ENCODE measurements around the gene AP2A2. TPM values are rescaled to one million over a fixed set of nuclear protein-coding genes. Genes with fewer than 3 reads are reported as not detected.

Gene AP2A2
- 100 to 1,000 TPM in 1 of 2 donors, 10 to 100 TPM in 1; 99.0 to 109 TPM for total RNA-seq

DNA sequence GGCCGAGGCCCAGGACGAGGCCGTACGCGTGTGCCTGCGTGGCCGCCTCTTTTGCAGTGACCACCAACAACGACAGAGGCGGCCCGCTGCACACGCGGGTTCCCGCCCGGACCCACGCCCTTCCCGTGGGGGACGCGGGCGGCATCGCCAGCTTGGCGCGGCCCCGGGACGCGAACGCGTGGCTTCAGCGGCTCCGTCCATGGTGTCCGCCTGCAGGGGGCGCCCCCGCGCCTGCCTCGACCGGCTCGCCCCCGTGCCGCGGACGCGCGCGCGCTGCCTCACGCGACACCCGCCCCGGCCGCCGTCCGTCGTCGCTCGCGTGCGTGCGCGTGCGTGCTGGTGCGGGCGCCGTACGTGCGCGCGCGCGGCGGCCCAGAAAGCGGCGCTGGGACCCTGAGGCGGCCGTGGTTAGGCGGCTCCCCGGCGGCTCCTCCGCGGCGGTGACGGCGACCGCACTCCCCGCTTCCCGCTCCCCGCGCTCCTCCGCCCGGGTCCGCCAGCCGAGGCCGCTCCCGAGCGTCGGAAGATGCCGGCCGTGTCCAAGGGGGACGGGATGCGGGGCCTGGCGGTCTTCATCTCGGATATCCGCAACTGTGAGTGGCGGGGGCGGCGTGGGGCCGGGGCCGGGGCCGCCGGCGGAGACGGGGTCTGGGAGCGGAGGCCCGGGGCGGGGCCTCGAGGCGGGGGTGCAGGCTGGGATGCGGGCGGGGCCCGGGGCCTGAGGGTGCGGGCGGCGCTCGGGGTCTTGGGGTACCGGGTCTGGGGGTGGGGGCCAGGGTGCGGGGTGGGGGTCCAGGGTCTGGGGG is at the start of gene AP2A2:
Gene AP2A2, plus strand, starts transcription at position 375 of the 806 bp plus-strand sequence. Its CDS starts 152 bp downstream, at position 527.
- ATAC-seq (ENCODE audit: insufficient number of reproducible peaks, low FRiP score, low read depth) (peak; percentile 80), DNase-seq (ENCODE audit: low spot score) (no peak)
- peak within 1 kb of the TSS; percentile 81 to 86 for H3K27ac ChIP-seq
- no peaks in the 10 kb centered on the region for H3K9me3 ChIP-seq
- H3K4me1 ChIP-seq (ENCODE audit: control insufficient read depth in 1 of 2, low read depth in 2 of 2) = peaks cover 20 to 30% of the 10 kb centered on the region in 2 donors
- TF ChIP-seq, protein P1, sequence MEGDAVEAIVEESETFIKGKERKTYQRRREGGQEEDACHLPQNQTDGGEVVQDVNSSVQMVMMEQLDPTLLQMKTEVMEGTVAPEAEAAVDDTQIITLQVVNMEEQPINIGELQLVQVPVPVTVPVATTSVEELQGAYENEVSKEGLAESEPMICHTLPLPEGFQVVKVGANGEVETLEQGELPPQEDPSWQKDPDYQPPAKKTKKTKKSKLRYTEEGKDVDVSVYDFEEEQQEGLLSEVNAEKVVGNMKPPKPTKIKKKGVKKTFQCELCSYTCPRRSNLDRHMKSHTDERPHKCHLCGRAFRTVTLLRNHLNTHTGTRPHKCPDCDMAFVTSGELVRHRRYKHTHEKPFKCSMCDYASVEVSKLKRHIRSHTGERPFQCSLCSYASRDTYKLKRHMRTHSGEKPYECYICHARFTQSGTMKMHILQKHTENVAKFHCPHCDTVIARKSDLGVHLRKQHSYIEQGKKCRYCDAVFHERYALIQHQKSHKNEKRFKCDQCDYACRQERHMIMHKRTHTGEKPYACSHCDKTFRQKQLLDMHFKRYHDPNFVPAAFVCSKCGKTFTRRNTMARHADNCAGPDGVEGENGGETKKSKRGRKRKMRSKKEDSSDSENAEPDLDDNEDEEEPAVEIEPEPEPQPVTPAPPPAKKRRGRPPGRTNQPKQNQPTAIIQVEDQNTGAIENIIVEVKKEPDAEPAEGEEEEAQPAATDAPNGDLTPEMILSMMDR (IDR thresholded peaks at IDR 0.05) = peak; percentile 73
- H3K27me3 ChIP-seq (replicated peaks; ENCODE audit: insufficient read depth) = no peaks in the 10 kb centered on the region
- H3K4me3 ChIP-seq = peak within 1 kb of the TSS; percentile 92
- H3K36me3 ChIP-seq = no peaks in the 10 kb centered on the region

DNA sequence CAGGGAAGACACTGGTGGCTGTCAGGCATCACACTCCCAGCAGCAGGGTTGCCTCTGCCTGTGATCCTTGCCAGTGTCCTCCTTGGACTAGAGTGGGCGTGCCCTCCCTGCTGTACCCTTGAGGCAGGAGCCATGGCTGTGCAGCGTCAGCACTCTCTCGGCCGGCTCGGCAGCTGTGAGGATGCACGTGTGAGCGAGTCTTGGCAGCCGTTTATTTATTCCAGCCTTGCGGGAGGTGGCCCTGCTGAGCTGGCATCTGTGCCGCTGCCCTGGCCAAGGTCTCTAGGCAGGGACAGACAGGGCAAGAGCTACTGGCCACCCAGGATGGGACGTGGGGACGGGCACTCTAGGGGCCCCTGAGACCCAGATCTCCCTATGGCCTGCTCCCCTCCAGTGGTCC is 49.1 kb upstream of the AP2A2 start:
- Histone ChIP-seq H3K4me1 (ENCODE audit: control insufficient read depth in 1 of 2, low read depth in 2 of 2) (no peaks in the 10 kb centered on the region), H3K9me3 (no peaks in the 10 kb centered on the region), H3K27me3 (replicated peaks; ENCODE audit: insufficient read depth) (no peaks in the 10 kb centered on the region), H3K27ac (no peak overlapping the region), H3K4me3 (no peak overlapping the region), H3K36me3 (no peaks in the 10 kb centered on the region)
- no peak for ATAC-seq (ENCODE audit: insufficient number of reproducible peaks, low FRiP score, low read depth)
- DNase-seq (ENCODE audit: low spot score) = no peak
- TF ChIP-seq, protein P1 (IDR thresholded peaks at IDR 0.05) = no peak

DNA sequence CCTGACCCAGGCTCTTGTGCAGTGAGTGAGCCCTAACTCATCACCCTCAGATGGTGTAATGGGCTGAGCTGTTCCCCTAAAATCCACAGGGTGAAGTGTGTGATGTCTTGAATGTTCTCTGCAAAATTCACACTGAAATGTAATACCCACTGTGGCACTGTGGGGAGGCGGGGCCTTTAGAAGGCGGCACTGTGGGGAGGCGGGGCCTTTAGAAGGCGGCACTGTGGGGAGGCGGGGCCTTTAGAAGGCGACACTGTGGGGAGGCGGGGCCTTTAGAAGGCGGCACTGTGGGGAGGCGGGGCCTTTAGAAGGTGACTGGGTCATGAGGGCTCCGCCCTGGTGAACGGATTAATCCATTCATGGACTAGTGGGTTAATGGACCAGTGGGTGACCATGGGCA is 48.1 kb upstream of the AP2A2 start:
- no peaks in the 10 kb centered on the region for H3K4me1 ChIP-seq (ENCODE audit: control insufficient read depth in 1 of 2, low read depth in 2 of 2)
- TF ChIP-seq, protein P1 (IDR thresholded peaks at IDR 0.05) = no peak
- no peak overlapping the region for H3K27ac ChIP-seq
- DNase-seq (ENCODE audit: low spot score) (no peak), ATAC-seq (ENCODE audit: insufficient number of reproducible peaks, low FRiP score, low read depth) (no peak)
- no peaks in the 10 kb centered on the region for H3K27me3 ChIP-seq (replicated peaks; ENCODE audit: insufficient read depth)
- H3K36me3 ChIP-seq = no peaks in the 10 kb centered on the region
- no peak overlapping the region for H3K4me3 ChIP-seq
- H3K9me3 ChIP-seq = no peaks in the 10 kb centered on the region

DNA sequence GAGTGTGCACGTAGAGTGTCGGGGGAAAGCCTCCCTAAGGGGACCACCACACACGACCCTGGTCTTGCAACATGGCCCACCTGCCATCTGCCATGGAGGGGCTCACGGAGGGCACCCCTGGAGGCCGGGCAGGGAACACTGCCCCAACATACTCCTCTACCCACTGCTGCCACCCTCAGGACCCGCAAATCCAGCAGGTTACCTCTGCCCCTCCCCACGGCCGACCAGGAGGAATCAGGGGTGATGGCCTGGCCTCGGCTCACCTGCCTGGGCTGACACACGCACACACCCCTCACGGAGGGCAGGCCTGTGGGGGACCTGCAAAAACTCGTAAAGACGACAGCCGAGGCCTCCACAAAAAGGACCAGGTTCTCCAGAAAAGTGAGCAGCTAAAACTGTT is 45.2 kb upstream of the AP2A2 start:
- Histone ChIP-seq H3K27me3 (replicated peaks; ENCODE audit: insufficient read depth) (no peaks in the 10 kb centered on the region), H3K27ac (no peak overlapping the region), H3K4me3 (no peak overlapping the region), H3K4me1 (ENCODE audit: control insufficient read depth in 1 of 2, low read depth in 2 of 2) (no peaks in the 10 kb centered on the region), H3K9me3 (no peaks in the 10 kb centered on the region), H3K36me3 (no peaks in the 10 kb centered on the region)
- no peak for ATAC-seq (ENCODE audit: insufficient number of reproducible peaks, low FRiP score, low read depth)
- no peak for DNase-seq (ENCODE audit: low spot score)
- TF ChIP-seq, protein P1 (IDR thresholded peaks at IDR 0.05) = no peak

DNA sequence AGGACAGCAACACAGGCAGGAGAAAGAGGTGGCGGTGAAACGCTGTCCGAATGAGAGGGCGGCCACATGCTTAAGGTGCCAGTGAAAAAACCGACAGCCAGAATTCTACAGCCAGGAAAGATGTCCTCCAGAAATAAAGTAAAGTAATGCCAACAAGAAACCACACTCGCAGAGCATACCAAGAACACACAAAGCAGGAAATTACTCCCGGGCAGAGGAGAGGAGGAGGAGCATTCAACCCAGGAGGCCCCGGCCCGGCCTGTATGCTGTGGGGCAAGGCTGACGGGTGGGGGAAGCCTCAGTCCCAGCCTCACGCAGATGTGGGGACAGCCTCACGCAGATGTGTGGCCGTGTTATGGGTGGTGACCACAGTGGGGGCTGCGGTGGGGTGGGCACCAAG is 43.1 kb upstream of the AP2A2 start:
- Histone ChIP-seq H3K9me3 (no peaks in the 10 kb centered on the region), H3K27ac (no peak overlapping the region), H3K4me1 (ENCODE audit: control insufficient read depth in 1 of 2, low read depth in 2 of 2) (no peaks in the 10 kb centered on the region), H3K36me3 (peaks cover 1% of the 10 kb centered on the region), H3K27me3 (replicated peaks; ENCODE audit: insufficient read depth) (no peaks in the 10 kb centered on the region), H3K4me3 (no peak overlapping the region)
- ATAC-seq (ENCODE audit: insufficient number of reproducible peaks, low FRiP score, low read depth) = no peak
- no peak for DNase-seq (ENCODE audit: low spot score)
- TF ChIP-seq, protein P1 (IDR thresholded peaks at IDR 0.05) = no peak

All from thoracic aorta (tissue), 2 donors.